ENCODE data around the gene CENPP. TPM values are rescaled to one million over a fixed set of nuclear protein-coding genes. Genes with fewer than 3 reads are reported as not detected.

The CENPP gene
- total RNA-seq, 2 experiments from 2014 or later, result 21.5 to 23.8 TPM

GRCh38 chr9:92658176-92658575 is 332.4 kb downstream of the CENPP start:
- ChIA-PET CTCF (no interaction called here), POLR2A (interaction anchor here (0.6 kb wide), 1 partner anchor 100 kb away, joined by 4 read pairs; no protein-coding TSS in a partner anchor)

GRCh38 chr9:92658611-92659010 is 332.9 kb downstream of the CENPP start:
- ChIA-PET POLR2A (no interaction called here), CTCF (no interaction called here)

DNA sequence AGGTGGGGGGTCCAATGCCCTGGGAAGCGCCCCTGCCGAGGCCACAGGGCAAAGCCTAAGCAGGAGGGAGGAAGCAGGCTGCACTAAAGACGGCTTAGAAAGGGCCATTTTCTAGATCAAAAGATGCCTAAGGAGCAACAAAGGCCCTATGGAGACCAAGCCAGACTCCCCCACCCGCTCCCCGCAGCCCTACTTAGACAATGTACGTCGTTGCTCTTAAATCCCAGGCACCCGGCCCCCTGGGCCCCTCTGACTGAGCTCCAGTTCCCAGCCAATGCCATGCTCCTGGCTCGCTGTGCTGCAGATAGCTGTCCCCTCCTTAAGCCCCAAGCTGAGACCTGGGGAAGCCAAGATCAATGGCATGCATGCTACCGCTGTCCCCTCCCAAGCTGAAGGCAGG is 333.8 kb downstream of the CENPP start:
- ChIA-PET POLR2A (interaction anchor here (0.7 kb wide), 1 partner anchor 11 kb away, joined by 3 read pairs; the partner anchor contains the start of gene IPPK), CTCF (interaction anchor here (1.4 kb wide), 1 partner anchor 25 kb away, joined by 4 read pairs; no protein-coding TSS in a partner anchor)

DNA sequence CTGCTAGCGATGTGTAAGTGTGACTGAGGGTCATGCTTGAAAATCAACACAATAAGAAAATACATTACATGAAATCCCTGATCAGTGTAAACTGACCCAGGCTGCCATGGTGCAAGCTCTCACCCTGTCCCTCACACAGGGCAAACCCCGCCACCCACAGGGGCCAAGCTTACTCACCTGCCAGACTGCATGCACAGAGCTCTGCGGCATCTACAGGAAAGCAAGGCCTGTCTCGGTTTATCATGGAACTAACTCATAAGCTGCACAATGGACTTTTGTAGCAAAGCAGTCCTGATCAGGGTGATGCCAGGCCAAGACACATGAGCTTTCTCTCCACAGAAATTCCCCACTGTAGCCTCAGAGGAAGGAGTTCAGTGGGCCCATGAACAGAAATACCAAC is 334.5 kb downstream of the CENPP start:
- ChIA-PET CTCF (interaction anchor here (1.4 kb wide), 1 partner anchor 25 kb away, joined by 4 read pairs; no protein-coding TSS in a partner anchor), POLR2A (interaction anchor here (0.6 to 0.7 kb wide), 2 partner anchors 10 to 17 kb away, joined by 3 to 5 read pairs; partner anchors contain the start of gene IPPK)

DNA sequence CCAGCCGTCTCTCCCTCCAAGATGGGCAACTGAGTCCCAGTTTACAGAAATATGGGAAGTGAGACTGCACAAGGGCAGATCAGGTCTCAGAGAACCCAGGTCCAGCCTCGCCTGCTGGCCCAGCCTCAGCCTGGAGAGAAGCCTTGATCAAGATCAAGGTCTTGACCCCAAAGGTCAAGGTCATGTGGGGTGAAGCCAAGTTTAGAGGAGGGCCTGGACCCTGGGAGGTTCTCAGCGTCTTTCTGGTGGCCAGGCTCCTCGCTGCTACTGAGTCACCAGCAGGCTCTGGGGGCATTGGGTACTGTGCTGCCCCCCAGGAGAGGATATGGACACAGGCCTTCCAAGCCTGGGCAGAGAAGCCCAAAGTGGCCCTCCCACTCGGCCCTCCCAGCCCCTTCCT is 335.4 kb downstream of the CENPP start:
- ChIA-PET POLR2A (no interaction called here), CTCF (no interaction called here)

- ChIA-PET CTCF (interaction anchor here (0.7 kb wide), 1 partner anchor 66 kb away, joined by 3 read pairs; no protein-coding TSS in a partner anchor), POLR2A (no interaction called here)
Measured at GRCh38 chr9:92661743-92662142, 336.0 kb downstream of the CENPP start.

GRCh38 chr9:92663126-92663525 is 337.4 kb downstream of the CENPP start:
- ChIA-PET CTCF (no interaction called here), POLR2A (no interaction called here)

DNA sequence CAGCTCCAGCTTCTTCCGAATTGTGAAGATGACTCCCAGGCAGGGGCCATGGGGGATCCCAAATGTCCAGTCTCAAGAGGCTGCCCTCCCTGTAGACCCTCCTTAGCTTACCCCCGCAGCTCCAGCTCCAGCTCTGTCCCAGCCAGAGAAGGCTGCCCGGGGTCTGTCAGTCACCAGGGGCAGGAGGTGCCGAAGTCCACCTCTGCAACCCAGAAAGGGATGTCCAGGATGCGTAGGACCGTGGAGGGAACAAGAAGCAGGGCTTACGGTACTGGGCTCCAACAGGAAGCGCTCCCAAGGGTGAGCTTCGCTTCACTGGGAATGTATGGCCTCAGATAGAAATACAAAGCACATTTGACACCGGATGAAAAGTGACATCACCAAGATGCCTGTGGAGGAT is 338.2 kb downstream of the CENPP start:
- POLR2A ChIA-PET, result no interaction called here
- CTCF ChIA-PET, result interaction anchor here (0.6 kb wide), 1 partner anchor 100 kb away, joined by 3 read pairs; no protein-coding TSS in a partner anchor

GRCh38 chr9:92664394-92665152 is 338.8 kb downstream of the CENPP start:
- ChIA-PET POLR2A (interaction anchor here (1.1 kb wide), 1 partner anchor 100 kb away, joined by 3 read pairs; the partner anchor contains the start of gene BICD2), CTCF (no interaction called here)

DNA sequence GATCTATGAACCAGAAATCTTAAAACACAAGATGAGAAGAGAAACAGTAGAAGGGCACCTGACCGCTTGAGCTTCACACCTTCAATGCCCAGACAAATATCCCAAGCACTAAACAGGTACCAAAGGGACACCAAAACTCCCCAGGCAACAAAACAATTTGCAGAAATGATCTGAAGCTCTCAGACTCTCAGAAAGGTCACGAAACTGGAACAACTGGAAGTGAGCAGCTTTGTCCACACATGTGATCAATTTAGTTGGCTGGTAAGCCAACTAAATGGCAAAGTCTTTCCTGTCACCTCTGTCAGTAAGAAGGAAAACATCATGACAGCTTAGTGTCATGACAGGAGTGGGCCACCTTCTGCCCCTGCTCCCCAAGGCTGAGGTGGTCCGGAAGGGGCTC is 340.1 kb downstream of the CENPP start:
- ChIA-PET CTCF (no interaction called here), POLR2A (no interaction called here)

- POLR2A ChIA-PET, result no interaction called here
- CTCF ChIA-PET, result no interaction called here
Measured at GRCh38 chr9:92666236-92666635, 340.5 kb downstream of the CENPP start.

DNA sequence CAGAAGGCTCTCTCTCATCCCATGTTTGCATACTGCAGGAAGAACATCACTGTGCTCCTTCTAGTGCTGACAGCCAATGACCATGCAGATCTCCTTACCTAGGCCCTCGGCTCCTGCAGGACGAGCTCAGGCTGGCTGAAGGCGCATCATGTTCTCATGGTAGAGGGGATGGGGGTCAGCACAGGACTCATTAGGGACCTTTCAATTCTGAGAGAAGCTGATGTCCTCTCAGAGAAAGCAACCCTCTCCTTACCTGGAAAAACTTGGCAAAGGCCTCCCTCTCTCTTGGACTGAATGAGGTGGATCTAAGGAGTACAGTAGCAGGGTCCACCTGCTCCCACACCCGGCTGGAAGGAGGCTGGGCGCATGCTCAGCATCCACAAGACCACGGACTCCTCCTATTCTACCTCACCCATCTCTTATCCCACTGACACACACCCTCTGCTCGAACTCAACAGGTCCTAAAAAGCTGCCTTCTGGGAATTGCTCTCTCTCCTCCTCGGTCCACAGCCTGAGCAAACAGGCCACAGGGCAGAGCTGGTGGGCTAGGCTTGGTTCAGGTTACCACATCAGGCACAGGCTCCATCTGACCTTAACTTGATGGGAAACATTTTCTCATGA is 341.3 kb downstream of the CENPP start:
- ChIA-PET POLR2A (no interaction called here), CTCF (interaction anchor here (1.4 kb wide), 1 partner anchor 529 kb away, joined by 3 read pairs; no protein-coding TSS in a partner anchor)

- ChIA-PET CTCF (no interaction called here), POLR2A (no interaction called here)
Measured at GRCh38 chr9:92668746-92669526, 343.2 kb downstream of the CENPP start.

DNA sequence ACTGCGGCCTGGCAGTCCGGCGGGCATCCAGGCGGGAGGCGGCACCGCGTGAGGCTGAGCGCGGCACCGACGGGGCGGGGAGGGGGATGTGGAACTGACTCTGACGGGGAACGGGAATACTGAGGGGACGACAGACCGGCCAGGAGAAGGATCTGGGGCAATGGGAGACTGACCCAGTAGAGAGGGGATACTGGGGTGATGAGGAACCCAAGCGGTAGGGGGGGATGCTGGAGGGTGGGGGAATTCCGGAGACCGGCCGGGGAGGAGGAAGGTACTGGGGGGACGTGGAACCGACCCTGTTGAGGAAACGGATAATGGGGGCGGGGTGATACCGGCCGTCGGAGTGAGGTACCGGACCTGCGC is 343.8 kb downstream of the CENPP start:
- CTCF ChIA-PET, result no interaction called here
- POLR2A ChIA-PET, result interaction anchor here (0.9 to 1.2 kb wide), 3 partner anchors 122 to 343 kb away, joined by 3 to 6 read pairs (median 4); partner anchors contain the start of gene CENPP

Other genes starting within 250 kb of the CENPP start
- gene SPTLC1, start 210.5 kb upstream of the CENPP start, total RNA-seq, result 10 to 100 TPM; 58.7 to 61.3 TPM
- 100 to 1,000 TPM; 266 to 275 TPM for gene IARS1, start 32.3 kb upstream of the CENPP start, total RNA-seq
- 10 to 100 TPM; 64.1 to 65.6 TPM for gene NOL8, start 603 bp upstream of the CENPP start, total RNA-seq
- not detected for gene OGN, start 78.6 kb downstream of the CENPP start, total RNA-seq
- not detected for gene OMD, start 98.5 kb downstream of the CENPP start, total RNA-seq
- not detected for gene ASPN, start 156.6 kb downstream of the CENPP start, total RNA-seq
- not detected for gene ECM2, start 210.0 kb downstream of the CENPP start, total RNA-seq